Upper lobe of left lung (tissue), 6 donors: ENCODE results near the gene NRXN3. TPM values are rescaled to one million over a fixed set of nuclear protein-coding genes. Genes with fewer than 3 reads are reported as not detected.

Source experiments
- ATAC-seq, 2 donors: fragments of 200-7000 bp; cut with Tn5 transposase; one replicate each; pipeline ENCODE4 v1.9.1; 2022; ENCODE audit warnings: mild to moderate bottlenecking in 2 of 2, moderate library complexity in 2 of 2; ENCODE audit not compliant: low FRiP score in 2 of 2
- DNase-seq, 2 donors: peaks; one replicate each; pipeline ENCODE4 v3.0.0-alpha.2; 2019 to 2020
- H3K27ac ChIP-seq, 4 donors: fragments of 200-600 bp; sonication (generic); one replicate each; pipeline ENCODE4 v1.5.1; 2016 to 2019
- H3K27me3 ChIP-seq, 4 donors: fragments of 200-600 bp; sonication (generic); one replicate each; pipeline ENCODE4 v1.5.1; 2017 to 2019
- H3K36me3 ChIP-seq, 4 donors: fragments of 200-600 bp; sonication (generic); one replicate each; pipeline ENCODE4 v1.5.1; 2016 to 2019
- H3K4me1 ChIP-seq, 4 donors: fragments of 200-600 bp; sonication (generic); one replicate each; pipeline ENCODE4 v1.5.1; 2018 to 2019
- H3K4me3 ChIP-seq, 4 donors: fragments of 200-600 bp; sonication (generic); one replicate each; pipeline ENCODE4 v1.5.1; 2017 to 2019; ENCODE audit warnings: mild to moderate bottlenecking in 2 of 4, moderate library complexity in 1 of 4
- H3K9me3 ChIP-seq, 4 donors: fragments of 200-600 bp; sonication (generic); one replicate each; pipeline ENCODE4 v1.5.1; 2018 to 2019
- CTCF ChIP-seq, 6 experiments: fragments of 450-650 bp in 4 of 6; fragments of 200-600 bp in 2 of 6; sonication (generic) in 2 of 6; IDR thresholded peaks; one replicate each; pipeline ENCODE4 v1.5.1; 2016 to 2019; ENCODE audit warnings: antibody characterized with exemption in 6 of 6
- EP300 ChIP-seq, 4 donors: sonication (generic); formaldehyde crosslinking; IDR thresholded peaks; one replicate each; pipeline ENCODE4 v1.5.1; 2017; ENCODE audit warnings: antibody characterized with exemption in 4 of 4, control low read depth in 2 of 4
- POLR2A ChIP-seq, 4 donors: fragments of 450-650 bp; IDR thresholded peaks; one replicate each; pipeline ENCODE4 v1.5.1; 2016 to 2017; ENCODE audit warnings: antibody characterized with exemption in 4 of 4, mild to moderate bottlenecking in 2 of 4
- POLR2AphosphoS5 ChIP-seq, 2 donors: sonication (generic); formaldehyde crosslinking; IDR thresholded peaks; one replicate each; pipeline ENCODE4 v1.5.1; 2017; ENCODE audit warnings: antibody characterized with exemption in 2 of 2
- WGBS, 2 donors: methylation state at CpG; one replicate each; pipeline ENCODE4 v1.1.5; 2017 to 2018; 5-methylcytosine and 5-hydroxymethylcytosine counted together
- total RNA-seq, 6 donors: library from RNA; depleted of rRNA in 4 of 6; stranded (reverse); fragments of >200 nt in 4 of 6; gene quantifications; one replicate each; pipeline versions ENCODE4 v1.1.0 to v1.2.1, GENCODE V29; 2016 to 2021
- donor health status: DM: no; HTN: no; CAD: no; lungs with moderate emphysema.
- donor health status: DM: no; HTN: yes; CAD: no; lungs with severe emphysema.

The NRXN3 gene
- total RNA-seq, 6 donors from 2014 or later = 4.4 to 14.9 (median 7.2) TPM

DNA sequence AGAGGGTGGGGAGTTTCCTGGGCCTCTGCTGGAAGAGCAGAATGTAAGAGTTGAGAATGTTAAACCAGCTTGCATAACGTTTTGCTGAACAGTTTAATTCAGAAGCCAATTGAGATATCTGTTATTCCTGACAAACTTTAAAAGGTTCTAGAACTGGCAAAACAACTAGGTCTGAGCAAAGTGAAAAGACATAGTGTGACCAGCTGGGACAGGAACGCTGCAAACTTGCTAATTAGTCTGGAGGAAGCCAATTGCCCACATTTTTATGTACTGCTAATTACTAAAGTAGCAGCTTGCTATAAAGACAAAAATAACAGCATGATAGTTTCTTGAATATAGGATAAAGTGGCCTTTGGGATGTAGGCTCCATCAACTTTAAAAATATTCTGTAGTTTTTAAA is 704.9 kb downstream of the NRXN3 start:
- no peak for TF ChIP-seq POLR2AphosphoS5 (IDR thresholded peaks at IDR 0.05)
- no peak for TF ChIP-seq POLR2A (IDR thresholded peaks at IDR 0.05)
- TF ChIP-seq EP300 (IDR thresholded peaks at IDR 0.05) = no peak
- TF ChIP-seq CTCF (IDR thresholded peaks at IDR 0.05) = no peak
- Histone ChIP-seq H3K4me1 (no peaks in the 10 kb centered on the region), H3K27ac (no peak overlapping the region), H3K36me3 (no peaks in the 10 kb centered on the region), H3K4me3 (no peak overlapping the region), H3K27me3 (no peaks in the 10 kb centered on the region), H3K9me3 (no peaks in the 10 kb centered on the region)
- ATAC-seq (no peak), DNase-seq (no peak)
- WGBS, 2 donors = 41 to 42% methylated on average over 2 of the region's 2 CpGs

- H3K27ac ChIP-seq = no peak overlapping the region
- no peaks in the 10 kb centered on the region for H3K9me3 ChIP-seq
- ATAC-seq = no peak
- DNase-seq = no peak
- no peak for TF ChIP-seq EP300 (IDR thresholded peaks at IDR 0.05)
- no peak for TF ChIP-seq CTCF (IDR thresholded peaks at IDR 0.05)
- no peak for TF ChIP-seq POLR2AphosphoS5 (IDR thresholded peaks at IDR 0.05)
- TF ChIP-seq POLR2A (IDR thresholded peaks at IDR 0.05) = no peak
- H3K36me3 ChIP-seq = no peaks in the 10 kb centered on the region
- no peak overlapping the region for H3K4me3 ChIP-seq
- H3K4me1 ChIP-seq = no peaks in the 10 kb centered on the region
- no peaks in the 10 kb centered on the region for H3K27me3 ChIP-seq
Observed at GRCh38 chr14:78885884-78886283, 715.7 kb downstream of the NRXN3 start.

DNA sequence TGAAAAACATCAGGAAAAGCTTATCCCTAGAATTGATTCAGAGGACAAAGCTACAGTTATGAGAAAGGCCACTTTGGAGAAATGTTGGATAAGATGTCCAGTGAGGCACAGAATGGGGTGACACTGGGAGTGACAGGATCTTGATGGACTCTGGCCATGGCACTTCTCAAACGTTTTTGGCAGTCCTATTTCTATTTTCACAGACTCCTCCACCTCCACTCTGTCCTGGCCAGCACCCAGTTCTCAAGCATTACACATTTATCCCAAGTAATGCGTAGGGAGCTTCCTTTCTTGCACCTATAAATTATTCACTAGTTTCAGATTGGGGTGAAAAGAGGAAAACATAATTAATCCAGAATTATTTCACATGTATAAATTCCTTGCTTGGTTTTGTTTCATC is 727.3 kb downstream of the NRXN3 start:
- Histone ChIP-seq H3K36me3 (no peaks in the 10 kb centered on the region), H3K27ac (no peak overlapping the region), H3K4me3 (no peak overlapping the region), H3K4me1 (no peaks in the 10 kb centered on the region), H3K9me3 (no peaks in the 10 kb centered on the region), H3K27me3 (no peaks in the 10 kb centered on the region)
- ATAC-seq = no peak
- no peak for TF ChIP-seq CTCF (IDR thresholded peaks at IDR 0.05)
- no peak for TF ChIP-seq POLR2AphosphoS5 (IDR thresholded peaks at IDR 0.05)
- no peak for TF ChIP-seq POLR2A (IDR thresholded peaks at IDR 0.05)
- TF ChIP-seq EP300 (IDR thresholded peaks at IDR 0.05) = no peak
- DNase-seq = no peak
- 46 to 49% methylated on average over 2 of the region's 2 CpGs for WGBS, 2 donors

DNA sequence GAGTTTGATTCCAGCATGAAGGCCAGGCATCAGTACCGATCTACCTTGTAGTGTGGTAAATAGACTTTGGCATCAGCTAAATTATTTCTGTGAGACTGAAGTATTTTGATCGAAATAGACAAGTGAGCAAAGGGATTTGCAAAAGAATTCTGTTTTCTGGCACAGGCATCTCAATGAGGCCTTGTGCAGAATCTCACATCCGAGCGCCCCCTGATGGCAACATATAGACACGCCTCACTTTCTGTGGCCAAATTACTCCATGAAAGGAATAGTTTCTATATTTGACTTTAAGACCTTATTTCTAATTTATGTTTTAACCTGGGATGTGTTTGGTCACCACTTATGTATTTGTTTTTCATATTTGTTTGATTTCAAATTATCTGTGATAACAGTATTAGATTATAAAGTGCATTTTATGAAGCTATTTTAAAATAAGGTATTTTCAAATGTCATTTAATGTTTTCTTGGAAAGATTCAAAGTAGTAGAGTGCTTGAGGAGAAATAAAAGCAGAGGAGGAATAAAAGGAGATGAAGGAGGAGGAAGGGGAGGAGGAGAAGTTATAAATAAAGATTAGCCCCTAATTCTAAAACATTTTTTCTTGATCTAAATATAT is 731.9 kb downstream of the NRXN3 start:
- no peak for TF ChIP-seq EP300 (IDR thresholded peaks at IDR 0.05)
- TF ChIP-seq POLR2AphosphoS5 (IDR thresholded peaks at IDR 0.05) = no peak
- TF ChIP-seq POLR2A (IDR thresholded peaks at IDR 0.05) = no peak
- no peak for TF ChIP-seq CTCF (IDR thresholded peaks at IDR 0.05)
- Histone ChIP-seq H3K36me3 (no peaks in the 10 kb centered on the region), H3K9me3 (no peaks in the 10 kb centered on the region), H3K27me3 (no peaks in the 10 kb centered on the region), H3K4me1 (no peaks in the 10 kb centered on the region), H3K27ac (no peak overlapping the region), H3K4me3 (no peak overlapping the region)
- WGBS, 2 donors = 11 to 34% methylated on average over 5 of the region's 5 CpGs
- peak in 1 of 2 donors; percentile 21 for DNase-seq
- no peak for ATAC-seq

- DNase-seq (no peak), ATAC-seq (no peak)
- H3K27ac ChIP-seq = no peak overlapping the region
- H3K9me3 ChIP-seq = no peaks in the 10 kb centered on the region
- TF ChIP-seq POLR2AphosphoS5 (IDR thresholded peaks at IDR 0.05) (no peak), EP300 (IDR thresholded peaks at IDR 0.05) (no peak), CTCF (IDR thresholded peaks at IDR 0.05) (no peak), POLR2A (IDR thresholded peaks at IDR 0.05) (no peak)
- H3K36me3 ChIP-seq = no peaks in the 10 kb centered on the region
- H3K27me3 ChIP-seq = no peaks in the 10 kb centered on the region
- 83 to 84% methylated on average over 3 of the region's 3 CpGs for WGBS, 2 donors
- no peak overlapping the region for H3K4me3 ChIP-seq
- no peaks in the 10 kb centered on the region for H3K4me1 ChIP-seq
Observed at GRCh38 chr14:78904094-78904493, 733.9 kb downstream of the NRXN3 start.
